Measurements from ENCODE around the gene MTCH2. TPM values are rescaled to one million over a fixed set of nuclear protein-coding genes. Genes with fewer than 3 reads are reported as not detected.

Gene MTCH2
- total RNA-seq, 4 donors from 2014 or later: 32.5 to 40.6 (median 37.6) TPM

DNA sequence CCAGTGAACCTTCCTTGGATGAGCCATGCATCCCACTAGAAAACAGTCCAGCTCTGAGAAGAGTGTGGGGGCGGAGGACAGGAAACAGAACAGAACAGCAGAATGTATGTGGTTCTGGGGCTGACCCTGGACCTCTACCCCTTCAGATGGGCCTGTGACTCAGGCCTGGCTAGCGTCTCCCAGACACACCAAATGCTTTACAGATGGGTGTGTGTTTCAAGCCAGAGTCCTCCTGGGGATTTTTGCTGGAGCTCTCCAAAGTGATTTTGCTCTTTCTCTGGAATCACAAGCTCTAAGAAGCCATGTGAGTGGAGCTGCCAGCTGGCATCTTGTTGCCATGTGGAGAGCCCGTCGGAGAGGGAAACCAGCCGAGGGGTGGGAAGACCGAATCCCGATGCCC lies 35.0 kb downstream of the MTCH2 start:
- Histone ChIP-seq H3K36me3 (peaks cover 0 to 26% (median 8%) of the 10 kb centered on the region in 4 donors), H3K9me3 (no peaks in the 10 kb centered on the region), H3K4me1 (peaks cover 0 to 27% (median 3%) of the 10 kb centered on the region in 4 donors), H3K27me3 (no peaks in the 10 kb centered on the region), H3K4me3 (no peak overlapping the region), H3K27ac (replicated peaks in 1 of 4) (no peak overlapping the region)
- no peak for DNase-seq (ENCODE audit: extremely low spot score)
- no peak for TF ChIP-seq POLR2AphosphoS5 (IDR thresholded peaks at IDR 0.05)
- TF ChIP-seq POLR2A (IDR thresholded peaks at IDR 0.05; ENCODE audit: low read depth): no peak
- TF ChIP-seq CTCF (IDR thresholded peaks at IDR 0.05): no peak
- no peak for TF ChIP-seq EP300 (IDR thresholded peaks at IDR 0.05)
- WGBS: 51% methylated on average over 7 of the region's 7 CpGs
- intact Hi-C loops (cut with DNase I): no loop called here

DNA sequence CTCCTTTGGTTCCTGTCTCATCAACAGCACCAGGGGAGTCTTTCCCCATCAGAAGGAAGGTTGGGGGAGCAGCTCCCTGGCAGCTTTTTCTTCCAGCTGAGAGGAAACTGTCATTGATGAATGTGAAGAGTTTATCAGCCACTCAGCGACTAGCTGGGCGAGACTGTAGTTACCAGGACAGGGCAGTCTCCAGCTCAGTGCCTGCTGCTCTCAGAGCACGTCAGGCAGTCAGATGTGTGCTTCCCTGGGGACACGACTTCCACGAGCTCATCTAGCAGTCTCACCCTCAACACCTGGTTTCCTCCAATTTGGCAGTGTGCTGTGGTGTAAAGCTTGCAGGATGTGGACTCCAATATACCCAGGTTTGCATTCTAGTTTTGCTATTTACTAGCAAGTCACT lies 35.6 kb downstream of the MTCH2 start:
- 56% methylated on average over 2 of the region's 5 CpGs for WGBS
- no peak overlapping the region for H3K27ac ChIP-seq (replicated peaks in 1 of 4)
- H3K4me1 ChIP-seq: peaks cover 0 to 27% (median 3%) of the 10 kb centered on the region in 4 donors
- H3K36me3 ChIP-seq: peaks cover 0 to 26% (median 8%) of the 10 kb centered on the region in 4 donors
- intact Hi-C loops (cut with DNase I): no loop called here
- no peak for DNase-seq (ENCODE audit: extremely low spot score)
- H3K9me3 ChIP-seq: no peaks in the 10 kb centered on the region
- H3K4me3 ChIP-seq: no peak overlapping the region
- TF ChIP-seq CTCF (IDR thresholded peaks at IDR 0.05) (no peak), POLR2A (IDR thresholded peaks at IDR 0.05; ENCODE audit: low read depth) (no peak), POLR2AphosphoS5 (IDR thresholded peaks at IDR 0.05) (no peak), EP300 (IDR thresholded peaks at IDR 0.05) (no peak)
- H3K27me3 ChIP-seq: no peaks in the 10 kb centered on the region

DNA sequence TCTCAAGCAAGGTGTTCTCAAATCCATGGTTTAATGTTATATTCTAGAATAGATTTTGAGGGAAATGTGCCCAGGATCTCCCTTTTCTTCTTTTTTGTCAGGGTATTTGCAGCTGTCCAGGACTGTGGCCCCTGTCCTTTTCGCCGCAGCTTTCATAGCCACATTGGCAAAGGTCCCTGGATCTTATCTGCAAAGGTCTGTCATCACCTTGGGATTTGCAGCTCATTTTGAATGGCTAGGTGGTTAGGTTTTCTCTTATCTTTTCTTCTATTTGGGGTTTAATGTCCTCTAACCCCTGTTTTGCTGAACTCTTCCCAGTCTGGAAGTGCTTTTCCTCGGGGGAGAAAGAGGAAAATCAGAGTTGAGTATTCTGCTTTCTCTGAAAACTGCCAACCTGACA lies 36.4 kb downstream of the MTCH2 start:
- H3K9me3 ChIP-seq: no peaks in the 10 kb centered on the region
- H3K27me3 ChIP-seq: no peaks in the 10 kb centered on the region
- 84% methylated on average over 3 of the region's 3 CpGs for WGBS
- DNase-seq (ENCODE audit: extremely low spot score): no peak
- intact Hi-C loops (cut with DNase I): no loop called here
- no peak for TF ChIP-seq EP300 (IDR thresholded peaks at IDR 0.05)
- peaks cover 0 to 18% (median 6%) of the 10 kb centered on the region in 4 donors for H3K36me3 ChIP-seq
- H3K27ac ChIP-seq (replicated peaks in 1 of 4): no peak overlapping the region
- no peak overlapping the region for H3K4me3 ChIP-seq
- peaks cover 0 to 27% (median 3%) of the 10 kb centered on the region in 4 donors for H3K4me1 ChIP-seq

DNA sequence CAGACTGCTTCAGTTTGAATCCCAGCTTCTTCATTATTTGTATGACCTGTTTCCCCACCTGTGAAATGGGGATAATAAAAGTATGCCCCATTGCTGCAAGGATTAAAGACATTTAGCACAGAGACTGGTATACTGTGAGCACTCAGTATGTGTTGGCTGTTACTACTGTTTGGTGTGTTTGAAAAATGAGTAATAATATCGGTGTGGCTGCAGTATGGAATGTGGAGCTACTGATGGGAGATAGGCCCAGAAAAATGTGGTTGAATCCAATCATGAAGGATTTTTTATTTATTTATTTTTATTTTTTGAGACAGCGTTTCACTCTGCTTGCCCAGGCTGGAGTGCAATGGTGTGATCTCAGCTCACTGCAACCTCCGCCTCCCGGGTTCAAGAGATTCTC lies 39.1 kb downstream of the MTCH2 start:
- TF ChIP-seq EP300 (IDR thresholded peaks at IDR 0.05) (no peak), POLR2A (IDR thresholded peaks at IDR 0.05; ENCODE audit: low read depth) (no peak), CTCF (IDR thresholded peaks at IDR 0.05) (no peak), POLR2AphosphoS5 (IDR thresholded peaks at IDR 0.05) (no peak)
- no peak for DNase-seq (ENCODE audit: extremely low spot score)
- intact Hi-C loops (cut with DNase I): no loop called here
- Histone ChIP-seq H3K36me3 (peaks cover 0 to 3% (median 0%) of the 10 kb centered on the region in 4 donors), H3K27ac (replicated peaks in 1 of 4) (no peak overlapping the region), H3K9me3 (no peaks in the 10 kb centered on the region), H3K4me3 (no peak overlapping the region), H3K27me3 (no peaks in the 10 kb centered on the region), H3K4me1 (peaks cover 0 to 25% (median 3%) of the 10 kb centered on the region in 4 donors)
- WGBS: 96% methylated on average over 4 of the region's 4 CpGs

GRCh38 chr11:47599902-47600301 lies 42.5 kb downstream of the MTCH2 start:
- intact Hi-C loops (cut with DNase I): no loop called here
- Histone ChIP-seq H3K27ac (replicated peaks in 1 of 4) (no peak overlapping the region), H3K4me3 (no peak overlapping the region), H3K4me1 (peaks cover 0 to under 1% (median 0%) of the 10 kb centered on the region in 4 donors), H3K9me3 (no peaks in the 10 kb centered on the region), H3K27me3 (peaks cover 0 to 6% (median 0%) of the 10 kb centered on the region in 4 donors), H3K36me3 (no peaks in the 10 kb centered on the region)
- TF ChIP-seq EP300 (IDR thresholded peaks at IDR 0.05): no peak
- no peak for TF ChIP-seq POLR2AphosphoS5 (IDR thresholded peaks at IDR 0.05)
- TF ChIP-seq CTCF (IDR thresholded peaks at IDR 0.05): no peak
- no peak for TF ChIP-seq POLR2A (IDR thresholded peaks at IDR 0.05; ENCODE audit: low read depth)
- no peak for DNase-seq (ENCODE audit: extremely low spot score)
- 69% methylated on average over 4 of the region's 4 CpGs for WGBS

Data from esophagus muscularis mucosa (tissue), 4 donors.